GM23338 (cell line): ENCODE measurements around the gene MCC. TPM values are rescaled to one million over a fixed set of nuclear protein-coding genes. Genes with fewer than 3 reads are reported as not detected.
A peak's percentile ranks its signal among the peaks of the same experiment; 100 is the strongest.

Source experiments
- ATAC-seq: fragments of 200-7000 bp; cut with Tn5 transposase; 3 replicates; pipeline ENCODE4 v1.9.1; 2020
- DNase-seq: peaks from one replicate; pipeline ENCODE4 v3.0.0-alpha.2; 2015; ENCODE audit warnings: low spot score
- H2AFZ ChIP-seq: fragments of 200-600 bp; sonication (generic); 2 replicates; pipeline ENCODE4 v1.8.0; 2016; ENCODE audit warnings: antibody characterized with exemption, mild to moderate bottlenecking, moderate library complexity
- H3F3A ChIP-seq: fragments of 200-600 bp; sonication (generic); replicated peaks from 2 replicates; pipeline ENCODE4 v1.8.0; 2017; ENCODE audit warnings: antibody characterized with exemption, mixed run types, low read depth
- H3K27ac ChIP-seq: fragments of 200-600 bp; sonication (generic); 2 replicates; pipeline ENCODE4 v1.6.1; 2016; ENCODE audit warnings: low read depth
- H3K27me3 ChIP-seq: fragments of 200-600 bp; sonication (generic); 2 replicates; pipeline ENCODE4 v1.8.0; 2016; ENCODE audit warnings: mild to moderate bottlenecking, mixed run types, moderate library complexity; ENCODE audit not compliant: insufficient read depth
- H3K36me3 ChIP-seq: fragments of 200-600 bp; sonication (generic); 2 replicates; pipeline ENCODE4 v1.8.0; 2016; ENCODE audit warnings: mild to moderate bottlenecking; ENCODE audit not compliant: insufficient read depth
- H3K4me1 ChIP-seq: fragments of 200-600 bp; sonication (generic); 2 replicates; pipeline ENCODE4 v1.8.0; 2016; ENCODE audit warnings: mild to moderate bottlenecking, moderate library complexity; ENCODE audit not compliant: insufficient read depth
- H3K4me2 ChIP-seq: fragments of 200-600 bp; sonication (generic); 2 replicates; pipeline ENCODE4 v1.7.1; 2017; ENCODE audit warnings: mixed run types
- H3K4me3 ChIP-seq: fragments of 200-600 bp; sonication (generic); 2 replicates; pipeline ENCODE4 v1.6.1; 2016; ENCODE audit warnings: mixed run types
- H3K79me2 ChIP-seq: fragments of 200-600 bp; sonication (generic); replicated peaks from 2 replicates; pipeline ENCODE4 v1.8.0; 2017; ENCODE audit warnings: mild to moderate bottlenecking; ENCODE audit not compliant: insufficient read depth
- H3K9me2 ChIP-seq: fragments of 200-600 bp; sonication (generic); 2 replicates; pipeline ENCODE4 v1.8.0; 2017; ENCODE audit not compliant: insufficient read depth
- H4K20me1 ChIP-seq: fragments of 200-600 bp; sonication (generic); replicated peaks from 2 replicates; pipeline ENCODE4 v1.8.0; 2017; ENCODE audit warnings: mild to moderate bottlenecking; ENCODE audit not compliant: insufficient read depth
- H3K27ac Mint-ChIP-seq: 2 replicates; pipeline ENCODE4 v1.8.0; 2020; ENCODE audit warnings: inconsistent platforms, mild to moderate bottlenecking, moderate library complexity, mixed read lengths
- H3K27me3 Mint-ChIP-seq: 3 replicates; pipeline ENCODE4 v1.8.0; 2022; ENCODE audit warnings: low read depth, mild to moderate bottlenecking, moderate library complexity, mixed read lengths, inconsistent platforms; ENCODE audit not compliant: insufficient read depth, poor library complexity
- H3K36me3 Mint-ChIP-seq: 3 replicates; pipeline ENCODE4 v1.8.0; 2021; ENCODE audit warnings: low read depth, mild to moderate bottlenecking, inconsistent platforms, moderate library complexity, mixed read lengths
- H3K4me1 Mint-ChIP-seq: 3 replicates; pipeline ENCODE4 v1.8.0; 2020; ENCODE audit warnings: mild to moderate bottlenecking, inconsistent platforms, mixed read lengths
- H3K4me3 Mint-ChIP-seq: 3 replicates; pipeline ENCODE4 v1.8.0; 2021; ENCODE audit warnings: moderate library complexity, mild to moderate bottlenecking, inconsistent platforms, mixed read lengths
- H3K9me3 Mint-ChIP-seq: 3 replicates; pipeline ENCODE4 v1.8.0; 2020; ENCODE audit warnings: moderate library complexity, mild to moderate bottlenecking, inconsistent platforms, mixed read lengths
- CREB1 ChIP-seq: fragments of 250-450 bp; sonication (Bioruptor Pico); IDR thresholded peaks from 2 replicates; pipeline ENCODE4 v1.5.0; 2020; ENCODE audit warnings: low read depth, mild to moderate bottlenecking, moderate library complexity
- CTCF ChIP-seq, 2 experiments: fragments of 200-600 bp in 1 of 2; sonication (generic) in 1 of 2; conservative IDR thresholded peaks; 2 replicates each; pipeline versions ENCODE4 v1.5.1 to v1.6.1; 2016 to 2017; ENCODE audit warnings: antibody characterized with exemption in 2 of 2, low read depth in 2 of 2, mild to moderate bottlenecking in 2 of 2, moderate library complexity in 1 of 2
- JUNB ChIP-seq: IDR thresholded peaks from one replicate; pipeline ENCODE4 v1.6.1; 2016; ENCODE audit warnings: antibody characterized with exemption; ENCODE audit not compliant: unreplicated experiment
- NANOG ChIP-seq: IDR thresholded peaks from 2 replicates; pipeline ENCODE4 v1.6.1; 2016; ENCODE audit warnings: antibody characterized with exemption, borderline replicate concordance
- STAT1 ChIP-seq: IDR thresholded peaks from one replicate; pipeline ENCODE4 v1.6.1; 2016; ENCODE audit warnings: antibody characterized with exemption; ENCODE audit not compliant: unreplicated experiment
- ZNF114 ChIP-seq: fragments of 250-450 bp; sonication (Bioruptor Pico); IDR thresholded peaks from 2 replicates; pipeline ENCODE4 v1.5.0; 2020; ENCODE audit warnings: mild to moderate bottlenecking, moderate library complexity
- ZNF462 ChIP-seq: fragments of 250-450 bp; sonication (Bioruptor Pico); IDR thresholded peaks from 2 replicates; pipeline ENCODE4 v1.5.0; 2020; ENCODE audit warnings: mild to moderate bottlenecking, moderate library complexity
- polyA plus RNA-seq: library from polyadenylated mRNA; unstranded; fragments of >200 nt; fragmentation: Nextera tagmentation; extraction: Ambion mirVana; gene quantifications from 2 replicates; pipeline ENCODE4 v1.2.1, GENCODE V29; 2016
- total RNA-seq: library from RNA; depleted of rRNA; stranded (reverse); fragments of >200 nt; shearing (Covaris generic); gene quantifications from 2 replicates; pipeline ENCODE4 v1.2.3, GENCODE V29; 2014

Gene MCC
- total and polyA plus RNA-seq, 2 experiments from 2014 or later, result 3.8 to 10.1 TPM

- H3K4me1 Mint-ChIP-seq, result 0 out of 3 replicates have a peak, but pooled peaks cover 6% of the 10 kb centered on the region
- H3K4me3 ChIP-seq, result no peak overlapping the region
- TF ChIP-seq CREB1 (CRISPR knock-in tag) (no peak), CTCF (conservative IDR thresholded peaks at IDR 0.05; ENCODE audit: low read depth in 2 of 2) (peak; percentile 85 to 88)
- peaks cover 2% of the 10 kb centered on the region for H3K27me3 Mint-ChIP-seq
- no peak overlapping the region for H3K27ac Mint-ChIP-seq
- H3K36me3 Mint-ChIP-seq, result no peaks in the 10 kb centered on the region
- H3K9me3 Mint-ChIP-seq, result no peaks in the 10 kb centered on the region
- H3K36me3 ChIP-seq, result no peaks in the 10 kb centered on the region
- H3K27ac ChIP-seq, result no peak overlapping the region
- no peak overlapping the region for H2AFZ ChIP-seq
- H3K4me3 Mint-ChIP-seq, result no peak overlapping the region
- H3K4me2 ChIP-seq, result no peak overlapping the region
- H3F3A ChIP-seq, result no peaks in the 10 kb centered on the region
- H3K79me2 ChIP-seq, result no peaks in the 10 kb centered on the region
- peak; percentile 91 for ATAC-seq
- H3K27me3 ChIP-seq, result no peaks in the 10 kb centered on the region
- peaks cover 5% of the 10 kb centered on the region; the same call in 1 of the 2 replicates for H3K4me1 ChIP-seq
- DNase-seq, result peak; percentile 86
- H3K9me2 ChIP-seq, result no peaks in the 10 kb centered on the region
- H4K20me1 ChIP-seq, result no peaks in the 10 kb centered on the region
Measured at GRCh38 chr5:113378959-113379541, 109.2 kb downstream of the MCC start.

- Histone ChIP-seq H3K4me3 (no peak overlapping the region), H3K9me2 (no peaks in the 10 kb centered on the region), H3K4me2 (no peak overlapping the region), H3K27ac (no peak overlapping the region), H4K20me1 (no peaks in the 10 kb centered on the region), H3K79me2 (no peaks in the 10 kb centered on the region), H2AFZ (no peak overlapping the region), H3K4me1 (peaks cover 5% of the 10 kb centered on the region; the same call in 1 of the 2 replicates), H3K27me3 (no peaks in the 10 kb centered on the region), H3K36me3 (no peaks in the 10 kb centered on the region), H3F3A (no peaks in the 10 kb centered on the region)
- TF ChIP-seq STAT1, result no peak
- no peak for TF ChIP-seq JUNB
- TF ChIP-seq ZNF114 (CRISPR knock-in tag), result no peak
- no peak for TF ChIP-seq ZNF462 (CRISPR knock-in tag)
- TF ChIP-seq NANOG, result no peak
- Mint-ChIP-seq H3K27me3 (peaks cover 2% of the 10 kb centered on the region), H3K4me3 (no peak overlapping the region), H3K4me1 (0 out of 3 replicates have a peak, but pooled peaks cover 6% of the 10 kb centered on the region), H3K27ac (no peak overlapping the region), H3K9me3 (no peaks in the 10 kb centered on the region), H3K36me3 (no peaks in the 10 kb centered on the region)
- ATAC-seq (peak; percentile 73), DNase-seq (peak; percentile 2)
Measured at GRCh38 chr5:113378514-113378913, 109.7 kb downstream of the MCC start.
